ENCODE results near the gene SNRNP40.

Gene SNRNP40
- long read RNA-seq, donor 1, transcript SNRNP40-201 (10 exons, 1,597 nt): major isoform, 46 of 48 reads
- long read RNA-seq, donor 1, partial matches to known transcripts: 0 of 48 reads
- long read RNA-seq, donor 1, other reads (novel, unspliced or antisense): 0 of 48 reads
- long read RNA-seq, donor 2, transcript SNRNP40-201 (10 exons, 1,597 nt): major isoform, 21 of 21 reads
- long read RNA-seq, donor 2, partial matches to known transcripts: 0 of 21 reads
- long read RNA-seq, donor 2, other reads (novel, unspliced or antisense): 0 of 21 reads
- long read RNA-seq, donor 3, transcript SNRNP40-201 (10 exons, 1,597 nt): major isoform, 13 of 16 reads
- long read RNA-seq, donor 3, partial matches to known transcripts: 0 of 16 reads
- long read RNA-seq, donor 3, other reads (novel, unspliced or antisense): 0 of 16 reads
- long read RNA-seq, donor 4, transcript SNRNP40-201 (10 exons, 1,597 nt): major isoform, 15 of 17 reads
- long read RNA-seq, donor 4, partial matches to known transcripts: 0 of 17 reads
- long read RNA-seq, donor 4, other reads (novel, unspliced or antisense): 0 of 17 reads
- long read RNA-seq, donor 5, transcript SNRNP40-201 (10 exons, 1,597 nt): major isoform, 26 of 27 reads
- long read RNA-seq, donor 5, partial matches to known transcripts: 0 of 27 reads
- long read RNA-seq, donor 5, other reads (novel, unspliced or antisense): 0 of 27 reads
- long read RNA-seq, donor 6, transcript SNRNP40-201 (10 exons, 1,597 nt): major isoform, 21 of 23 reads
- long read RNA-seq, donor 6, partial matches to known transcripts: 0 of 23 reads
- long read RNA-seq, donor 6, other reads (novel, unspliced or antisense): 0 of 23 reads
- long read RNA-seq, donor 7, transcript SNRNP40-201 (10 exons, 1,597 nt): major isoform, 47 of 57 reads
- long read RNA-seq, donor 7, partial matches to known transcripts: 6 of 57 reads
- long read RNA-seq, donor 7, other reads (novel, unspliced or antisense): 0 of 57 reads
- long read RNA-seq, donor 8, transcript SNRNP40-201 (10 exons, 1,597 nt): major isoform, 13 of 13 reads
- long read RNA-seq, donor 8, partial matches to known transcripts: 0 of 13 reads
- long read RNA-seq, donor 8, other reads (novel, unspliced or antisense): 0 of 13 reads

GRCh38 chr1:31296486-31297276 lies at the start of gene SNRNP40, which contains the start of gene ZCCHC17:
Gene SNRNP40 (minus strand): TSS chr1:31296788. CDS start chr1:31296751, 37 bp downstream.
Gene ZCCHC17 (plus strand): TSS chr1:31297032. CDS start chr1:31310099, 13,067 bp downstream.
- peak; percentile 87 for DNase-seq

- DNase-seq: no peak
Observed at GRCh38 chr1:31345635-31346034, 49.0 kb upstream of the SNRNP40 start.

- DNase-seq: no peak
Observed at GRCh38 chr1:31344503-31344902, 47.9 kb upstream of the SNRNP40 start.

GRCh38 chr1:31336687-31337467 lies 40.3 kb upstream of the SNRNP40 start:
- DNase-seq: no peak

GRCh38 chr1:31335007-31335406 lies 38.4 kb upstream of the SNRNP40 start:
- no peak for DNase-seq

GRCh38 chr1:31327381-31327780 lies 30.8 kb upstream of the SNRNP40 start:
- no peak for DNase-seq

GRCh38 chr1:31326461-31326860 lies 29.9 kb upstream of the SNRNP40 start:
- no peak for DNase-seq

- DNase-seq: no peak
Observed at GRCh38 chr1:31324992-31325391, 28.4 kb upstream of the SNRNP40 start.

GRCh38 chr1:31324093-31324492 lies 27.5 kb upstream of the SNRNP40 start:
- no peak for DNase-seq

GRCh38 chr1:31318146-31318545 lies 21.6 kb upstream of the SNRNP40 start:
- no peak for DNase-seq

- no peak for DNase-seq
Observed at GRCh38 chr1:31315902-31316301, 19.3 kb upstream of the SNRNP40 start.

GRCh38 chr1:31310198-31310597 lies 13.6 kb upstream of the SNRNP40 start:
- no peak for DNase-seq

GRCh38 chr1:31308036-31308435 lies 11.4 kb upstream of the SNRNP40 start:
- DNase-seq: no peak

GRCh38 chr1:31306278-31306677 lies 9.7 kb upstream of the SNRNP40 start:
- no peak for DNase-seq

GRCh38 chr1:31302709-31303441 lies 6.3 kb upstream of the SNRNP40 start:
- no peak for DNase-seq

- DNase-seq: no peak
Observed at GRCh38 chr1:31300193-31300592, 3.6 kb upstream of the SNRNP40 start.

- DNase-seq: no peak
Observed at GRCh38 chr1:31299365-31299764, 2.8 kb upstream of the SNRNP40 start.

GRCh38 chr1:31297277-31298247 lies 974 bp upstream of the SNRNP40 start:
- no peak for DNase-seq

- no peak for DNase-seq
Observed at GRCh38 chr1:31295874-31296485, 608 bp downstream of the SNRNP40 start.

Data from right kidney (tissue), 9 donors.